BLaER1 treated with 17β-estradiol and CSF1 and Interleukin-3, amounts not matched to agents 10 nM and 100 nM (cell line): ENCODE results near the gene C2orf76.
A peak's percentile ranks its signal among the peaks of the same experiment; 100 is the strongest.
"Not testable (repeated sequence)": the region's sequence is repeated elsewhere in the genome, so short reads cannot be mapped to it uniquely, and the experiment has no call there.

ENCODE experiments used
- H3K27ac ChIP-seq, 11 experiments: shearing (Covaris generic); formaldehyde crosslinking; 2 replicates each; pipeline ENCODE4 v1.8.1; 2022
- H3K27me3 ChIP-seq, 11 experiments: shearing (Covaris generic); formaldehyde crosslinking; 2 replicates each; pipeline ENCODE4 v1.8.1; 2022
- H3K36me3 ChIP-seq, 11 experiments: shearing (Covaris generic); formaldehyde crosslinking; 2 replicates each; pipeline ENCODE4 v1.8.1; 2022
- H3K4me1 ChIP-seq, 10 experiments: shearing (Covaris generic); formaldehyde crosslinking; 2 replicates each; pipeline ENCODE4 v1.8.1; 2022
- H3K4me2 ChIP-seq, 11 experiments: shearing (Covaris generic); formaldehyde crosslinking; 2 replicates each; pipeline ENCODE4 v1.8.1; 2022
- H3K4me3 ChIP-seq, 10 experiments: shearing (Covaris generic); formaldehyde crosslinking; 2 replicates each; pipeline ENCODE4 v1.8.1; 2022
- H3K9ac ChIP-seq, 11 experiments: shearing (Covaris generic); formaldehyde crosslinking; 2 replicates each; pipeline ENCODE4 v1.8.1; 2022
- H3K9me3 ChIP-seq, 11 experiments: shearing (Covaris generic); formaldehyde crosslinking; replicated peaks in 1 of 11; 2 replicates each; pipeline ENCODE4 v1.8.1; 2022
- H4K20me1 ChIP-seq, 11 experiments: shearing (Covaris generic); formaldehyde crosslinking; 2 replicates each; pipeline ENCODE4 v1.8.1; 2022
- Cebpa-rat ChIP-seq, 11 experiments: shearing (Covaris generic); IDR thresholded peaks; 2 replicates each; pipeline ENCODE4 v1.8.1; 2022

Gene C2orf76

GRCh38 chr2:119384971-119385370 lies 18.3 kb upstream of the C2orf76 start:
- H3K9ac ChIP-seq = no peak overlapping the region
- H3K36me3 ChIP-seq = no peaks in the 10 kb centered on the region
- H4K20me1 ChIP-seq = no peaks in the 10 kb centered on the region
- H3K9me3 ChIP-seq = 0 out of 22 replicates have a peak, but pooled peaks cover 0 to 4% (median 0%) of the 10 kb centered on the region in 11 experiments
- no peak overlapping the region for H3K4me3 ChIP-seq
- peak overlapping the region in 2 of 11 experiments; percentile 7 to 17; a peak in 3 of 22 replicates for H3K27ac ChIP-seq
- no peak for TF ChIP-seq Cebpa-rat (IDR thresholded peaks at IDR 0.05)
- H3K4me2 ChIP-seq = peak overlapping the region; percentile 28 to 86 (median 78); a peak in 21 of 22 replicates
- no peaks in the 10 kb centered on the region for H3K27me3 ChIP-seq
- H3K4me1 ChIP-seq = peaks cover 66 to 75% (median 68%) of the 10 kb centered on the region in 10 experiments

GRCh38 chr2:119383410-119384140 lies 16.9 kb upstream of the C2orf76 start:
- Histone ChIP-seq H3K9ac (no peak overlapping the region), H3K27me3 (no peaks in the 10 kb centered on the region), H3K36me3 (no peaks in the 10 kb centered on the region), H3K4me1 (peaks cover 54 to 75% (median 64%) of the 10 kb centered on the region in 10 experiments), H3K4me3 (no peak overlapping the region), H3K4me2 (peak overlapping the region; percentile 21 to 86 (median 64); a peak in 19 of 22 replicates), H4K20me1 (no peaks in the 10 kb centered on the region), H3K9me3 (0 out of 22 replicates have a peak, but pooled peaks cover 0 to 4% (median 0%) of the 10 kb centered on the region in 11 experiments), H3K27ac (peak overlapping the region in 4 of 11 experiments; percentile 5 to 23 (median 11); a peak in 2 of 22 replicates)
- TF ChIP-seq Cebpa-rat (IDR thresholded peaks at IDR 0.05) = no peak

GRCh38 chr2:119378566-119378965 lies 11.9 kb upstream of the C2orf76 start:
- Histone ChIP-seq H3K4me3 (no peak overlapping the region), H3K4me2 (peak overlapping the region; percentile 72 to 89 (median 81)), H3K4me1 (peaks cover 33 to 68% (median 53%) of the 10 kb centered on the region in 10 experiments)

GRCh38 chr2:119377993-119378345 lies 11.3 kb upstream of the C2orf76 start:
- Histone ChIP-seq H3K36me3 (peaks cover 12 to 23% (median 21%) of the 10 kb centered on the region in 11 experiments), H3K4me3 (peak overlapping the region in 4 of 10 experiments; percentile 1 to 40 (median 14); a peak in 6 of 20 replicates), H3K4me2 (peak overlapping the region; percentile 72 to 89 (median 81)), H4K20me1 (peaks cover 0 to 5% (median 0%) of the 10 kb centered on the region in 11 experiments; a peak in 2 of 22 replicates), H3K9me3 (peaks cover 9 to 22% (median 18%) of the 10 kb centered on the region in 11 experiments; a peak in 19 of 22 replicates), H3K27ac (peak overlapping the region; percentile 18 to 86 (median 79); a peak in 21 of 22 replicates), H3K9ac (peak overlapping the region in 10 of 11 experiments; percentile 14 to 72 (median 60); a peak in 18 of 22 replicates), H3K27me3 (no peaks in the 10 kb centered on the region), H3K4me1 (peaks cover 35 to 68% (median 53%) of the 10 kb centered on the region in 10 experiments)
- no peak for TF ChIP-seq Cebpa-rat (IDR thresholded peaks at IDR 0.05)

More at GRCh38 chr2:119378566-119378965, 11.9 kb upstream of the C2orf76 start:
- TF ChIP-seq Cebpa-rat (IDR thresholded peaks at IDR 0.05) = no peak
- Histone ChIP-seq H3K27me3 (no peaks in the 10 kb centered on the region), H4K20me1 (no peaks in the 10 kb centered on the region), H3K9ac (peak overlapping the region in 5 of 11 experiments; percentile 51 to 72 (median 64); a peak in 6 of 22 replicates), H3K36me3 (peaks cover 6 to 17% (median 15%) of the 10 kb centered on the region in 11 experiments), H3K9me3 (peaks cover 3 to 16% (median 12%) of the 10 kb centered on the region in 11 experiments; a peak in 19 of 22 replicates), H3K27ac (peak overlapping the region in 9 of 11 experiments; percentile 68 to 86 (median 82); a peak in 19 of 22 replicates)

GRCh38 chr2:119377294-119377992 lies 10.8 kb upstream of the C2orf76 start:
- H3K36me3 ChIP-seq = peaks cover 18 to 28% (median 26%) of the 10 kb centered on the region in 11 experiments
- TF ChIP-seq Cebpa-rat (IDR thresholded peaks at IDR 0.05) = no peak
- H4K20me1 ChIP-seq = peaks cover 0 to 10% (median 4%) of the 10 kb centered on the region in 11 experiments; a peak in 13 of 22 replicates
- peak overlapping the region; percentile 72 to 89 (median 81) for H3K4me2 ChIP-seq
- peak overlapping the region; percentile 18 to 86 (median 79); a peak in 21 of 22 replicates for H3K27ac ChIP-seq
- H3K4me3 ChIP-seq = peak overlapping the region in 6 of 10 experiments; percentile 2 to 40 (median 26); a peak in 9 of 20 replicates
- H3K4me1 ChIP-seq = peaks cover 41 to 70% (median 58%) of the 10 kb centered on the region in 10 experiments
- H3K27me3 ChIP-seq = no peaks in the 10 kb centered on the region
- H3K9me3 ChIP-seq = peaks cover 13 to 27% (median 20%) of the 10 kb centered on the region in 11 experiments; a peak in 19 of 22 replicates
- peak overlapping the region in 10 of 11 experiments; percentile 14 to 76 (median 66); a peak in 19 of 22 replicates for H3K9ac ChIP-seq

- peaks cover 47 to 77% (median 64%) of the 10 kb centered on the region in 10 experiments for H3K4me1 ChIP-seq
Measured at GRCh38 chr2:119376810-119377209, 10.2 kb upstream of the C2orf76 start.

GRCh38 chr2:119376406-119376805 lies 9.8 kb upstream of the C2orf76 start:
- peak overlapping the region in 10 of 11 experiments; percentile 45 to 86 (median 80); a peak in 18 of 22 replicates for H3K27ac ChIP-seq
- H4K20me1 ChIP-seq = peaks cover 6 to 21% (median 15%) of the 10 kb centered on the region in 11 experiments; a peak in 18 of 22 replicates
- peaks cover 28 to 38% (median 36%) of the 10 kb centered on the region in 11 experiments for H3K36me3 ChIP-seq
- H3K9me3 ChIP-seq = peaks cover 14 to 35% (median 20%) of the 10 kb centered on the region in 11 experiments; a peak in 19 of 22 replicates
- H3K27me3 ChIP-seq, H3K4me3 ChIP-seq: not testable (repeated sequence)
- peak overlapping the region; percentile 72 to 89 (median 81); a peak in 21 of 22 replicates for H3K4me2 ChIP-seq
- peak overlapping the region in 7 of 11 experiments; percentile 50 to 76 (median 67); a peak in 9 of 22 replicates for H3K9ac ChIP-seq
- H3K4me1 ChIP-seq = peaks cover 51 to 81% (median 68%) of the 10 kb centered on the region in 10 experiments

More at GRCh38 chr2:119376810-119377209, 10.2 kb upstream of the C2orf76 start:
- Histone ChIP-seq H3K36me3 (peaks cover 24 to 34% (median 32%) of the 10 kb centered on the region in 11 experiments), H3K4me2 (peak overlapping the region; percentile 72 to 89 (median 81)), H4K20me1 (peaks cover 2 to 17% (median 10%) of the 10 kb centered on the region in 11 experiments; a peak in 18 of 22 replicates), H3K9me3 (peaks cover 14 to 33% (median 20%) of the 10 kb centered on the region in 11 experiments; a peak in 19 of 22 replicates), H3K9ac (peak overlapping the region in 9 of 11 experiments; percentile 50 to 76 (median 67); a peak in 18 of 22 replicates), H3K4me3 (peak overlapping the region in 6 of 10 experiments; percentile 2 to 37 (median 26); a peak in 5 of 20 replicates), H3K27me3 (no peaks in the 10 kb centered on the region), H3K27ac (peak overlapping the region in 10 of 11 experiments; percentile 45 to 86 (median 80); a peak in 21 of 22 replicates)
- no peak for TF ChIP-seq Cebpa-rat (IDR thresholded peaks at IDR 0.05)

GRCh38 chr2:119373907-119374745 lies 7.5 kb upstream of the C2orf76 start:
- H3K27me3 ChIP-seq = not testable (repeated sequence)
- Histone ChIP-seq H3K9ac (peak overlapping the region in 2 of 11 experiments; percentile 4 to 45; a peak in 3 of 22 replicates), H3K27ac (peak overlapping the region in 9 of 11 experiments; percentile 28 to 74 (median 60); a peak in 14 of 22 replicates), H3K4me2 (peak overlapping the region in 9 of 11 experiments; percentile 61 to 99 (median 95); a peak in 12 of 22 replicates), H3K4me1 (peaks cover 74 to 93% (median 86%) of the 10 kb centered on the region in 10 experiments), H4K20me1 (peaks cover 27 to 43% (median 36%) of the 10 kb centered on the region in 11 experiments; a peak in 21 of 22 replicates), H3K9me3 (peaks cover 14 to 35% (median 20%) of the 10 kb centered on the region in 11 experiments; a peak in 19 of 22 replicates), H3K4me3 (peak overlapping the region in 1 of 10 experiments; percentile 31; a peak in 1 of 20 replicates), H3K36me3 (peaks cover 51 to 61% (median 59%) of the 10 kb centered on the region in 11 experiments)
